Measurements from ENCODE around the gene RPS6KA2.

DNA sequence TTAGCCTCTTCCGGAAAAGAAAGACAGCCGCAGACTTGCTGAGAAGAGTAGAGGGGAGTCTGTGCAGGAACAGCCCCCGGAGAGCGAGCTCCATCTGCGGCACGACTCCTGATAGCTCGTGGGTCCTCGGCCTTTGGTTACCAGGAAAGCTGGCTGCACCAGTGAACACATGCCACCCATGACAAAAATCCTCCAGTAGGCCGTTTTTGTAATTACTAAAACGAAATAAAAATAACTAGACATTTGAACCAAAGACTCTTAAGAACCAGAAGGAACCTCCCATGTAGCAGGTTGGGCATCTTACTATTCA, 82.8 kb downstream of the RPS6KA2 start:
- TF ChIP-seq, protein P1, sequence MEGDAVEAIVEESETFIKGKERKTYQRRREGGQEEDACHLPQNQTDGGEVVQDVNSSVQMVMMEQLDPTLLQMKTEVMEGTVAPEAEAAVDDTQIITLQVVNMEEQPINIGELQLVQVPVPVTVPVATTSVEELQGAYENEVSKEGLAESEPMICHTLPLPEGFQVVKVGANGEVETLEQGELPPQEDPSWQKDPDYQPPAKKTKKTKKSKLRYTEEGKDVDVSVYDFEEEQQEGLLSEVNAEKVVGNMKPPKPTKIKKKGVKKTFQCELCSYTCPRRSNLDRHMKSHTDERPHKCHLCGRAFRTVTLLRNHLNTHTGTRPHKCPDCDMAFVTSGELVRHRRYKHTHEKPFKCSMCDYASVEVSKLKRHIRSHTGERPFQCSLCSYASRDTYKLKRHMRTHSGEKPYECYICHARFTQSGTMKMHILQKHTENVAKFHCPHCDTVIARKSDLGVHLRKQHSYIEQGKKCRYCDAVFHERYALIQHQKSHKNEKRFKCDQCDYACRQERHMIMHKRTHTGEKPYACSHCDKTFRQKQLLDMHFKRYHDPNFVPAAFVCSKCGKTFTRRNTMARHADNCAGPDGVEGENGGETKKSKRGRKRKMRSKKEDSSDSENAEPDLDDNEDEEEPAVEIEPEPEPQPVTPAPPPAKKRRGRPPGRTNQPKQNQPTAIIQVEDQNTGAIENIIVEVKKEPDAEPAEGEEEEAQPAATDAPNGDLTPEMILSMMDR (IDR thresholded peaks at IDR 0.05; ENCODE audit: insufficient read depth, low read length) = no peak
- TF ChIP-seq GABPA (IDR thresholded peaks at IDR 0.05; ENCODE audit: low read depth) (no peak), POLR2AphosphoS5 (IDR thresholded peaks at IDR 0.05; ENCODE audit: low read depth) (no peak)
- TF ChIP-seq, protein P2, sequence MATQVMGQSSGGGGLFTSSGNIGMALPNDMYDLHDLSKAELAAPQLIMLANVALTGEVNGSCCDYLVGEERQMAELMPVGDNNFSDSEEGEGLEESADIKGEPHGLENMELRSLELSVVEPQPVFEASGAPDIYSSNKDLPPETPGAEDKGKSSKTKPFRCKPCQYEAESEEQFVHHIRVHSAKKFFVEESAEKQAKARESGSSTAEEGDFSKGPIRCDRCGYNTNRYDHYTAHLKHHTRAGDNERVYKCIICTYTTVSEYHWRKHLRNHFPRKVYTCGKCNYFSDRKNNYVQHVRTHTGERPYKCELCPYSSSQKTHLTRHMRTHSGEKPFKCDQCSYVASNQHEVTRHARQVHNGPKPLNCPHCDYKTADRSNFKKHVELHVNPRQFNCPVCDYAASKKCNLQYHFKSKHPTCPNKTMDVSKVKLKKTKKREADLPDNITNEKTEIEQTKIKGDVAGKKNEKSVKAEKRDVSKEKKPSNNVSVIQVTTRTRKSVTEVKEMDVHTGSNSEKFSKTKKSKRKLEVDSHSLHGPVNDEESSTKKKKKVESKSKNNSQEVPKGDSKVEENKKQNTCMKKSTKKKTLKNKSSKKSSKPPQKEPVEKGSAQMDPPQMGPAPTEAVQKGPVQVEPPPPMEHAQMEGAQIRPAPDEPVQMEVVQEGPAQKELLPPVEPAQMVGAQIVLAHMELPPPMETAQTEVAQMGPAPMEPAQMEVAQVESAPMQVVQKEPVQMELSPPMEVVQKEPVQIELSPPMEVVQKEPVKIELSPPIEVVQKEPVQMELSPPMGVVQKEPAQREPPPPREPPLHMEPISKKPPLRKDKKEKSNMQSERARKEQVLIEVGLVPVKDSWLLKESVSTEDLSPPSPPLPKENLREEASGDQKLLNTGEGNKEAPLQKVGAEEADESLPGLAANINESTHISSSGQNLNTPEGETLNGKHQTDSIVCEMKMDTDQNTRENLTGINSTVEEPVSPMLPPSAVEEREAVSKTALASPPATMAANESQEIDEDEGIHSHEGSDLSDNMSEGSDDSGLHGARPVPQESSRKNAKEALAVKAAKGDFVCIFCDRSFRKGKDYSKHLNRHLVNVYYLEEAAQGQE (IDR thresholded peaks at IDR 0.05; ENCODE audit: insufficient replicate concordance, low read depth) = no peak

All from HL-60 (cell line).